ENCODE measurements around the gene MAP1S.

DNA sequence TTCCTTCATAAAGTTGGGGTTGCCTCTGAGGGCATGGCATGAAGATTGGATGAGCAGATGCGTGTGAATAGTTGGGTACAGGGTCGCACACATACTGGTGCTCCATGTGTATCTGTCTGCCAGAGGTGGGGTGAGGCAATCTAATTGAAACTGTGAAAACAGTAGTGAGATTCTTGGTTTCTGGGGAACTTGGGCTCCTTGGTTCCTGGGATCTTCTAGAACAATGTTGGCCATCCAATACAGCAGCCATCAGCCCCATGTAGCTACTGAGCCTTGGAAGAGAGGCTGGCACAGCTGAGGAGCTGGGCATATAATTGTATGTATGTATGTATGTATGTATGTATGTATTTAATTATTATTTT is 32.6 kb downstream of the MAP1S start:
- TF ChIP-seq EP300 (IDR thresholded peaks at IDR 0.05) (no peak), CTCF (IDR thresholded peaks at IDR 0.05) (no peak), POLR2A (IDR thresholded peaks at IDR 0.05) (no peak)

Data from tibial nerve (tissue), 4 donors.